Stimulated activated CD8-positive, alpha-beta memory T cell treated with anti-CD3 and anti-CD28 coated beads, Interleukin-15, amount 100 ng/mL, for 48 hours (primary cell): Measurements from ENCODE around the gene KANSL1L.
"Not testable (repeated sequence)": the region's sequence is repeated elsewhere in the genome, so short reads cannot be mapped to it uniquely, and the experiment has no call there.

Experiments
- DNase-seq, 2 donors: peaks; one replicate each; pipeline ENCODE4 v3.0.0-alpha.2; 2020; ENCODE audit warnings: low read depth in 2 of 2

KANSL1L gene

GRCh38 chr2:210177115-210177514, 5.9 kb upstream of the KANSL1L start:
- DNase-seq, result not testable (repeated sequence)

GRCh38 chr2:210174086-210174485, 2.9 kb upstream of the KANSL1L start:
- DNase-seq, result no peak

DNA sequence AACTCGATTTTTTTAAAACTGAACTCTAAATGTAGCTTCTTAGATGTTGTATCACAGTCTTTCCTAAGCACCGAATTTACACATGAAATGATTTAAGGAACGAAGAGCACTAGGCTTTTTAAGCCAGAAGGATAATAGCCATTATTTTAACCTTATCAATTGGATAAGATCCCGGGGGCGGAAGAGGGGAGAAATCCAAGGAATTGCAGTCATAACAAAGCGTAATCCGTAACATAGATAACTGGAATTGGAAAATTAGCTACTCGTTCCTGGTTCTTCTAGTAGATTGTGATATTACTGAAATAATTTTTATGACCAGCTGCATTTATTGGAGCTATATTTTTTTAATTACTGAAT, 988 bp upstream of the KANSL1L start:
- DNase-seq, result no peak

GRCh38 chr2:210170446-210171303, 534 bp downstream of the KANSL1L start:
- DNase-seq, result peak; percentile 93 to 94

- DNase-seq, result no peak
Observed at GRCh38 chr2:210170196-210170445, 1.1 kb downstream of the KANSL1L start.

DNA sequence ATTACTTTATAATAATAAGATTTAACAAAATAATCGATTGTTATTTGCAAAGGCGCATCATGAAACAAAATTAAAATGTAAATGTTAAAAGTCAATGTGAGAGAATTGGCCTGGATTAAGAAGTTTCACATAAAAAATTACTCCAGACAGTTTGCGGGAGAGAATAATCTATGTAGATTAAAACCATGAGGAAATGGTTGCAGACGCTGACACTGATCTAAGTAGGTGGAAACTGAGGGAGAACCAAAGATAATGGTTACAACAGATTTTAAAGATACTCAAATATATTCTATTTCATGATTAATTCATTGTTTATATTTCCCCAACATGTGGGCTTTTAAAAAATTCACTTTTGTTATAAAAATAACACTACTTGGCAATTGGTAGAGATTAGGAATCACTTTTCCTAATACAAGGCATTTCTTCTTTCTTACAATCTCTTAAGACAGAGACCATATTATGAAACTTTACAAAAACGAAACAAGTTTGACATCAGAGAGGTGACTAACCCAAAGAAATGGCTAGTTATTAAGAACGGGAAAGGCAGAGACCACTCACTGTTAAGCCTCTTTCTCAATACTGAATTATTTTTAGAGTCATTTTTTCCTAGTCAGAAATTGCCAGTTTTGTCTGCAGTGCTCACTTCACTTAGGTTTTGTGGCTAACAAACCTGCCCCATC, 1.6 kb downstream of the KANSL1L start:
- DNase-seq, result no peak

- DNase-seq, result no peak
Observed at GRCh38 chr2:210167227-210167626, 4.0 kb downstream of the KANSL1L start.

DNA sequence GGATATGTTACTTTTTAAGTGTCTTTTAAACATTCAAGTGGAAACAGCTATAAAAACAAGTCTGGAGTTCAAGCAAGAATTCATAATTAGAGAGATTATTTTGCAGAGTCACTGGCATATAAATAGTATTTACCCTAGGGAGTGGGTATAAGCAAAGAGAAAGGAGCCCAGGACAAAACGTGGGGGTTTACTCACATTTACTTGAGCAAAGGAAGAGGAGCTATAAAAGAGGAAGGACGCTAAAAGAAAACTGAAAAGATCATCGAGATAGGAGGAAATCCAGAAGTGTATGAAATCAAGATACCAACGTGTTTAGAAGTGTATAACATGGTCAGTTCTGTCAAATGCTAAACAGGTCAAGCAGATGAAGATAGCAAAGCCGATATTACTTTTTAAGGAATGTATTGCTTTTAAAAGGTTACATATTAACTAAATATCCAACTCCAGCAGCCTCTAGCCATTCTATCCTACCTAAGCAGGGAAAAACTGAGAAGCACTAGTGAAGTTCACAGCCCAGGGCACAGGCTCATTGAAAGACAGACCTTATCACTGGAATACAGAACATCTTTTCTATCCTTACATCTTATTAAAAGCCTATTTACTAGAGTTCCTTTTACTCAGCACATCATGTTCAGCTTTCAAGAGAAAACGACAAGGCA, 8.6 kb downstream of the KANSL1L start:
- DNase-seq, result no peak

DNA sequence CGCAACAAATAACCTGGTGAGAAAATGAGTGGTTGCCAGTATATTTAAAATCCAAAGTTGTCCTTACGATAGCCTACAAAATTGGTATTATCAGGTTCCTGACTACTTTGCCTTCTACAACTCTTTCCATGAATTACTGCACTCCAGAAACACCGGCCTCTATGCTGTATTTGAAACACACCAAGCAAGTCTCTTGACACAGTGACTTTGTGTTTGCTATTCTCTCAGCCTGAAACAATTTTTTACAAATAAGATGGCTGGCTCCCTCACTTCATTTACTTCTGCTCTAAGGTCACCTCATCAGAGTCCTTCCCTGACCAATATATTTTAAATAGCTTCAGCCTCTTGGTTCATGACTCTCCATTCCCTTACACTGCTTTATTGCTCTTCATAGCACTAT, 12.2 kb downstream of the KANSL1L start:
- DNase-seq, result no peak

- no peak for DNase-seq
Observed at GRCh38 chr2:210158236-210158635, 13.0 kb downstream of the KANSL1L start.

DNA sequence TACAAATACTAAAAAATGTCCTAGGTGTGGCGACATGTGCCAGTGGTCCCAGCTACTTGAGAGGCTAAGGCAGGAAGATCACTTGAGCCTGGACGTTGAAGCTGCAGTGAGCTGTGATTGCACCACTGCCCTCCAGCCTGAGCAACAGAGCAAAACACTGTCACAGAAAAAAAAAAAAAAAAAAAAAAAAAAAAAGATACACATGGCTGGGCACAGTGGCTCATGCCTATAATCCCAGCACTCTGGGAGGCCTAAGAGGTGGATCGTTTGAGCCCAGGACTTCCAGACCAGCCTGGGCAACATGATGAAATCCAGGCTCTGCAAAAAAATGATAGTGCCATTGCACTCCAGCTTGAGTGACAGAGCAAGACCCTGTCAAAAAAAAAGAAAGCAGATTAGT, 13.7 kb downstream of the KANSL1L start:
- DNase-seq, result no peak

DNA sequence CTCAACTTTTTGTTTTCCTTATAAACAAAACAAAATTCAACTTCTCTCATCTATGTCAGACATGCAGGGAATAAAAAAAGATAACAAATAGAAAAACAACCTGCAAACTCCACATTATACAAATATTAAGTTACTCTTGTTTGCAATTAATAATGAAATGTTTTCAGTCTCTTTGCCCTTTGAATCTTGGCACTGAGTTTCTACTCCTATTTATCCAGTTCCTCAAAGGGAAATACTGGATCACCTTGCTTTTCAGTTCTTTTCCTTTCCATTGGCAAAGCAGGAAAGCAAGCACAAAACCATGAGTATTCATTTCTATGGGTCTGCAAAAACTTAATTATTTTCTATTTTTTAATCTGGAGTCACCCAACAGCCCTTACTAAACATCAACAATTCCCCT, 23.6 kb downstream of the KANSL1L start:
- no peak for DNase-seq

DNA sequence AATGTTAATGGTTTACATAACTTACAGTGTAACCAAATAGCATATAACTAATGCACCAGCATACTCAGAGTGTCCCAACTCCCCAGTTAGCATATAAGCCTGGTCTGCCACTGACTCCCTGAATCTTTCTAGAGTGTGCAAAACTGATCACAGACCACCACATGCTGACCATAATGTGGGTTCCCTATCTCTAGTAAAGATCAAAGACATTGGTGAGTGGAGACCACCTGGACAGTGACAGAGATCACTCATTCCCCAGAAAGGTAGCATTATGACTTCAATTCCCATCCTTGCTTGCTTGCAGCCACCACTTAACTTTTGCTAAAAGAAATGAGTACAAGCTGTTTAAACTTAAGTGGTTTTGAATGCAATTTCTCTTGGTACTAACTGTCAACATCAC, 39.0 kb downstream of the KANSL1L start:
- DNase-seq, result no peak

GRCh38 chr2:210128961-210129360, 42.2 kb downstream of the KANSL1L start:
- no peak for DNase-seq

GRCh38 chr2:210113614-210114235, 57.5 kb downstream of the KANSL1L start:
- no peak for DNase-seq

GRCh38 chr2:210112871-210113270, 58.3 kb downstream of the KANSL1L start:
- DNase-seq, result no peak

GRCh38 chr2:210099940-210100339, 71.3 kb downstream of the KANSL1L start:
- no peak for DNase-seq

DNA sequence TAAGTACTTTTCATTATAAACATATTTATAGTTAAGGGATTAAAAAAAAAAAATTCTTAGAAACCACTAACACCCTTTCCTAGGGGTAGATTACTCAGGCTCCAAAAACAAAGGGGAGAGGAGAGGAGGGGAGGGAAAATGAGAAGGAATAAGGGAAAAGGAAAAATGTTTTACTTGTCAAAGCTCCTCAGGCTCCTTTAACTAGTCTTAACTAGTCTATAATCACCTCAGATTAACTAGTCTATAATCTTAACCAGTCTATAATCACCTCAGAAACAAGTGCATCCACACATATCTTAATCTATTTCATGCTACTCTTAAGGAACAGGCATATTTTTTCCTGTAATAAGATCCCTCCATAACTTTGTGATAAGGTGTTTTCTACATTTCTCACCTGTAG, 76.4 kb downstream of the KANSL1L start:
- no peak for DNase-seq

DNA sequence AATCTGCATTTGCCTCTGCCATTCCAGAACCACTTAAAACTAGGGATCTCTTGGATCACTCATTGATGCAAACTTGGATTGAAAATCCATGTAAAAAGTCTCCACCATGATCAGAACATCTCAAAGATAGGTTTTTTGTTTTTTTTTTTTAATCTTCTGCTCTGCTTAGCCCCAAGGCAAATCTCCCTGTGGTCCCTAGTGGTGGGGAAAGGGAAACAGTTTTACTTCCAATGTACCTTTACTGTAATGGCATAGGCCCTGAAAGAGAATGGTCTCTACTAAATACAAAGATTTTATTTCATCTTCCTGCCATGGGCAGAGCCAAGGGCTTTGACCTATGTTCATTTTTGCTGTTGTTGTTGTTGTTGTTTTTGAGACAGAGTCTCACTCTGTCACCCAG, 78.4 kb downstream of the KANSL1L start:
- DNase-seq, result no peak

DNA sequence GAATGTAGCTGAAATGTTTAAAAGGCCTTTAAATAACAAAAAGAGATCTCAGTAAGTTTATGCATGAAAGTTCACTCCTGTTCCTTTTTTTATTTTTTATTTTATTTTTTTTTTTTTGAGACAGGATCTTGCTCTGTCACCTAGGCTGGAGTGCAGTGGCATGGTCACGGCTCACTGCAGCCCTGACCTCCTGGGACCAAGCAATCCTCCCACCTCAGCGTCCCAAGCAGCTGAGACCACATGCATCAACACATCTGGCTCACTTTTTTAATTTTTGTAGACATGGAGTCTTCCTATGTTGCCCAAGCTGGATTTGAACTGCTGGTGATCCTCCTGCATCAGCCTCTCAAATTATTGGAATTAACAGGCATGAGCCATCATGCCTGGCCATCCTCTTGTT, 84.3 kb downstream of the KANSL1L start:
- no peak for DNase-seq

DNA sequence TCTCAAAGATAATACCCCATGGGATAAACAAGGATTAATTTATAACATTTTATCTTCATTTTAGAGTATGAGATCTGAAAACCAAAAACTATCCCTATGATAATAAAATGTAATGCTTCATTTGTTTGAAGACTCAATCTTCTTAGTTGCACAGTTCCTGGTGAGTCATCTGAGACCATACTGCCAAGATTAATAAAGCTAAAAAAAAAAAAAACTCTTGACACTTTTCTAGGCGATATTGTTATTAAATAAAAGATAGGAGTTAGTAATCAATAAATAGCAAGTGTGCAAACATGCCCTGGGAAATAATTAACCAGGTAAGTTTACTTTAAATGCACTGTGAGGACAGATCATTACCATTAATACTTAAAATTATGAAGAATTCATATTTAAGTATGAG, 84.9 kb downstream of the KANSL1L start:
- DNase-seq, result no peak

DNA sequence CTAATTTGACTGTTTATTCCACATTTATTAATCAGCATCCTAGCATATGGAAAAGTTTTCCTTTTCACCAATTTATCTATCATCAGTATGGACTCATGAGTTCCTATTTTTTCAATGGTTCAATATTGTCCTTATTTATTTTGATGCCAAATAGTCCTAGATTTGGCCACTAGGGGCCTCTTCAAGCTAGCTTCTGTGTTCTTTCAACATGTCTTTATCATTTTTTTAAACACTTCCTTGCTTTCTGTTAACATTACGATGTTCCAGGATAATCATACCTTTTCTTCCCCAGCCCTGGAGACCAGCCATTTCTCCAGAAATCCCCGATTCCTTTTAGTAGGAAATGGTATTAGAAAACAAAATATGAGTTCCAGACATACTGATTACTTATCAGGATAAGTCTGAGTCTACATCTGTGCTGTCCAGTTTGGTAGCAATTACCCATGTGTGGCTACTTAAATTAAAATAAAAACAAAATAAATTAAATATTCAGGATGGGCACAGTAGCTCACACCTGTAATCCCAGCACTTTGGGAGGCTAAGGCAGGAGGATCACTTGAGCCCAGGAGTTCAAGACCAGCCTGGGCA, 98.2 kb downstream of the KANSL1L start:
- DNase-seq, result no peak
